Transverse colon (tissue), 4 donors: ENCODE results near the gene UQCC5.

ENCODE experiments used
- CTCF ChIP-seq, 5 experiments: fragments of 200-600 bp in 3 of 5; fragments of 450-650 bp in 2 of 5; sonication (generic) in 3 of 5; IDR thresholded peaks; 1 replicate in 2 of 5; 2 replicates in 3 of 5; pipeline ENCODE4 v1.5.1; 2016 to 2017; ENCODE audit warnings: antibody characterized with exemption in 5 of 5, inconsistent platforms in 3 of 5, mild to moderate bottlenecking in 2 of 5, moderate library complexity in 1 of 5
- EP300 ChIP-seq: sonication (generic); formaldehyde crosslinking; IDR thresholded peaks from one replicate; pipeline ENCODE4 v1.6.1; 2017; ENCODE audit warnings: antibody characterized with exemption, low read depth
- POLR2A ChIP-seq: fragments of 450-650 bp; IDR thresholded peaks from one replicate; pipeline ENCODE4 v1.6.1; 2016; ENCODE audit warnings: antibody characterized with exemption, mild to moderate bottlenecking, moderate library complexity
- POLR2AphosphoS5 ChIP-seq, 3 donors: sonication (generic); formaldehyde crosslinking; IDR thresholded peaks; one replicate each; pipeline ENCODE4 v1.6.1; 2016; ENCODE audit warnings: antibody characterized with exemption in 3 of 3

DNA sequence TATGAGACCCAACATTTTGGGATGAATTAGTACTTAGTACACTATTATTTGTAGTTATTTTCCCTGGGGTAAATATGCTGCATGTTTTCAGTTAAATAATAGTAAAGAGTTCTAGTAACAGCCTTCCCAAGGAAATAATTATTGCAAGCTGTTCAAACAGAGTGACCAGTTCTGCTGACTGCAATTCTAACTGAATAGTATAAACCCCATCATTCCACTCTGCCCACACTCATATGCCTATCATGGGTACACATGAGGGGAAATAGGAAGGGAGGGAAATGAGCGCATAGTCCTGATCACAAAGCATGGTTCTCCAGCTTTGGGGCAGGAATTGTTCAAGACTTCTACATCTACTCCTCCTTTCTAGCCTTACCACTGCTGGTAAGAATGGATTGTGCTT is 18.7 kb downstream of the UQCC5 start:
- TF ChIP-seq POLR2A, result no peak
- no peak for TF ChIP-seq CTCF (IDR thresholded peaks at IDR 0.05)
- no peak for TF ChIP-seq POLR2AphosphoS5 (IDR thresholded peaks at IDR 0.05)
- no peak for TF ChIP-seq EP300
